Endothelial cell of umbilical vein (primary cell): ENCODE data around the gene ARHGAP45. TPM values are rescaled to one million over a fixed set of nuclear protein-coding genes. Genes with fewer than 3 reads are reported as not detected.

Source experiments
- BruUV-seq: library from RNA; stranded (reverse); fragments of 400-500 nt; replicated peaks from 2 replicates; lab custom pipeline; 2021; lab: Mats Ljungman, UMichigan
- CTCF ChIA-PET: fragments of 300-600, 350-600 bp; sonication (Branson Sonifier 250); formaldehyde crosslinking; loops from one replicate; lab custom pipeline; 2021; ENCODE audit warnings: antibody characterized with exemption, inconsistent platforms; lab: Charles Lee
- POLR2A ChIA-PET: fragments of 300-600, 350-600 bp; sonication (Branson Sonifier 250); formaldehyde crosslinking; loops from one replicate; lab custom pipeline; 2021; ENCODE audit warnings: antibody characterized with exemption, inconsistent platforms; lab: Charles Lee
- DNase-seq: peaks from one replicate; pipeline ENCODE4 v3.0.0-alpha.2; 2011; ENCODE audit warnings: low read depth, low spot score
- FAIRE-seq: peaks from 2 replicates; lab custom pipeline; 2011; peaks lifted over from hg19 to GRCh38; lab: Jason Lieb, UNC
- H2AFZ ChIP-seq: 2 replicates; pipeline ENCODE4 v1.6.0; 2012; ENCODE audit warnings: low read depth, low read length, control low read depth, inconsistent platforms
- H3K27ac ChIP-seq: 2 replicates; pipeline ENCODE4 v1.5.1; 2011; ENCODE audit warnings: low read depth, mild to moderate bottlenecking, control low read depth, low read length, moderate library complexity; ENCODE audit not compliant: insufficient read depth
- H3K27me3 ChIP-seq, 2 experiments: 2 replicates each; pipeline versions ENCODE4 v1.6.0 to v1.6.1; 2011; ENCODE audit warnings: low read length in 2 of 2, mixed read lengths in 1 of 2; ENCODE audit not compliant: control insufficient read depth in 2 of 2, insufficient read depth in 2 of 2
- H3K36me3 ChIP-seq, 2 experiments: 2 replicates in 1 of 2; 3 replicates in 1 of 2; pipeline ENCODE4 v1.5.1; 2011; ENCODE audit warnings: low read length in 2 of 2, mild to moderate bottlenecking in 1 of 2, moderate library complexity in 1 of 2; ENCODE audit not compliant: control insufficient read depth in 2 of 2, insufficient read depth in 2 of 2; ENCODE audit errors: extremely low read depth in 1 of 2
- H3K4me1 ChIP-seq: 3 replicates; pipeline ENCODE4 v1.5.1; 2011; ENCODE audit warnings: mild to moderate bottlenecking, low read length; ENCODE audit not compliant: control insufficient read depth, insufficient read depth; ENCODE audit errors: extremely low read depth
- H3K4me2 ChIP-seq: 2 replicates; pipeline ENCODE4 v1.6.1; 2011; ENCODE audit warnings: low read length, control low read depth, mixed read lengths; ENCODE audit not compliant: insufficient read depth
- H3K4me3 ChIP-seq, 3 experiments: fragments of 200-600 bp in 1 of 3; sonication (generic), shearing (Covaris generic) in 1 of 3; replicated peaks in 1 of 3; 2 replicates each; pipeline ENCODE4 v1.5.1; 2011 to 2016; ENCODE audit warnings: control low read depth in 3 of 3, low read length in 3 of 3, mild to moderate bottlenecking in 2 of 3, inconsistent platforms in 1 of 3, low read depth in 1 of 3, moderate library complexity in 1 of 3; ENCODE audit not compliant: insufficient read depth in 1 of 3
- H3K79me2 ChIP-seq: 2 replicates; pipeline ENCODE4 v1.6.0; 2012; ENCODE audit warnings: low read length, inconsistent platforms; ENCODE audit not compliant: control insufficient read depth, insufficient read depth
- H3K9ac ChIP-seq: replicated peaks from 2 replicates; pipeline ENCODE3; 2011; ENCODE audit warnings: low read length, control low read depth; ENCODE audit not compliant: insufficient read depth; ENCODE audit errors: extremely low read depth
- H3K9me1 ChIP-seq: replicated peaks from 3 replicates; pipeline ENCODE4 v1.6.0; 2011; ENCODE audit warnings: mild to moderate bottlenecking, low read length; ENCODE audit not compliant: control insufficient read depth, insufficient read depth; ENCODE audit errors: extremely low read depth
- H3K9me3 ChIP-seq: replicated peaks from 2 replicates; pipeline ENCODE4 v1.5.1; 2012; ENCODE audit warnings: low read length, inconsistent platforms; ENCODE audit not compliant: control insufficient read depth, insufficient read depth
- H4K20me1 ChIP-seq: replicated peaks from 2 replicates; pipeline ENCODE3; 2011; ENCODE audit warnings: mild to moderate bottlenecking, low read length; ENCODE audit not compliant: control insufficient read depth, insufficient read depth; ENCODE audit errors: extremely low read depth
- CTCF ChIP-seq, 2 donors: IDR thresholded peaks; 1 replicate in 1 of 2; 2 replicates in 1 of 2; pipeline ENCODE4 v1.5.1; 2011; ENCODE audit warnings: low read length in 2 of 2, mild to moderate bottlenecking in 2 of 2, moderate library complexity in 2 of 2, control low read depth in 1 of 2, inconsistent platforms in 1 of 2, low read depth in 1 of 2; ENCODE audit not compliant: insufficient read depth in 1 of 2; ENCODE audit errors: extremely low read depth in 1 of 2
- EZH2 ChIP-seq: IDR thresholded peaks from 2 replicates; pipeline ENCODE4 v1.6.1; 2012; ENCODE audit warnings: borderline replicate concordance, low read depth, mild to moderate bottlenecking, moderate library complexity, low read length, inconsistent platforms; ENCODE audit not compliant: severe bottlenecking
- MYC ChIP-seq: IDR thresholded peaks from one replicate; pipeline ENCODE4 v1.6.1; 2011; ENCODE audit warnings: mild to moderate bottlenecking, low read depth, low read length
- dilution Hi-C: fragments of 300-500 bp; cut with MboI; formaldehyde crosslinking; loops from one replicate; pipeline ENCODE4 v1.15.0; 2019; ENCODE audit warnings: low sequenced_read_pairs; ENCODE audit not compliant: extremely low pct_ligation_motif_present
- intact Hi-C: fragments of 100-400 bp; cut with micrococcal nuclease; formaldehyde crosslinking; loops from one replicate; pipeline ENCODE4 v1.10.0; 2022
- polyA plus RNA-seq, 4 experiments: library from polyadenylated mRNA; depleted of rRNA in 3 of 4; stranded (reverse) in 3 of 4; unstranded in 1 of 4; fragments of >200 nt; gene quantifications; 2 replicates each; pipeline versions ENCODE4 v1.2.1 to v1.2.3, GENCODE V29; 2011 to 2012; ENCODE audit warnings: missing spikeins in 1 of 4
- total RNA-seq: library from RNA; stranded (reverse); gene quantifications from 2 replicates; pipeline ENCODE4 v1.2.3, GENCODE V29; 2021

ARHGAP45 gene
- total and polyA plus RNA-seq, 2 donors (not counting 3 experiments of a cell fraction or from before 2014, with no cell fraction given) = 7.5 to 10.4 TPM

GRCh38 chr19:1035998-1036621, 30.9 kb upstream of the ARHGAP45 start:
- peaks cover 25% of the 10 kb centered on the region for H3K4me1 ChIP-seq

More at GRCh38 chr19:1035998-1036621, 30.9 kb upstream of the ARHGAP45 start:
- no peak overlapping the region for H3K4me3 ChIP-seq
- DNase-seq = no peak
- H3K9me1 ChIP-seq = no peaks in the 10 kb centered on the region
- TF ChIP-seq MYC = no peak
- TF ChIP-seq EZH2 = no peak
- TF ChIP-seq CTCF (IDR thresholded peaks at IDR 0.05; ENCODE audit: extremely low read depth in 1 of 2, insufficient read depth in 1 of 2, low read depth in 1 of 2, low read length in 2 of 2) = no peak
- H3K79me2 ChIP-seq = peaks cover 4% of the 10 kb centered on the region
- H3K27ac ChIP-seq = no peak overlapping the region
- BruUV-seq = no TSS peak
- no peak overlapping the region for H3K4me2 ChIP-seq
- intact Hi-C loops = no loop called here
- POLR2A ChIA-PET = no interaction called here
- H3K36me3 ChIP-seq = peaks cover 13 to 22% of the 10 kb centered on the region in 2 experiments
- no peaks in the 10 kb centered on the region for H4K20me1 ChIP-seq
- H3K9ac ChIP-seq = no peak overlapping the region
- dilution Hi-C loops = no loop called here
- FAIRE-seq = no peak
- H3K27me3 ChIP-seq = no peaks in the 10 kb centered on the region
- H2AFZ ChIP-seq = no peak overlapping the region
- CTCF ChIA-PET = no interaction called here
- H3K9me3 ChIP-seq = no peaks in the 10 kb centered on the region
